Measurements from ENCODE around the gene ISY1.
"Not testable (repeated sequence)": the region's sequence is repeated elsewhere in the genome, so short reads cannot be mapped to it uniquely, and the experiment has no call there.

The ISY1 gene

GRCh38 chr3:129165594-129165993, 4.7 kb upstream of the ISY1 start:
- not testable (repeated sequence) for DNase-seq

- no peak for DNase-seq
These were observed 3.6 kb upstream of the ISY1 start for GRCh38 chr3:129164500-129164899.

GRCh38 chr3:129162729-129163579, 2.1 kb upstream of the ISY1 start:
- DNase-seq = no peak

GRCh38 chr3:129161860-129162271, 1.0 kb upstream of the ISY1 start:
- peak; percentile 80 for DNase-seq

- DNase-seq = no peak
These were observed 16.1 kb downstream of the ISY1 start for GRCh38 chr3:129144786-129145185.

GRCh38 chr3:129141011-129141410, 19.9 kb downstream of the ISY1 start:
- DNase-seq = not testable (repeated sequence)

- DNase-seq = no peak
These were observed 21.0 kb downstream of the ISY1 start for GRCh38 chr3:129139911-129140310.

GRCh38 chr3:129136275-129136674, 24.6 kb downstream of the ISY1 start:
- not testable (repeated sequence) for DNase-seq

- no peak for DNase-seq
These were observed 28.6 kb downstream of the ISY1 start for GRCh38 chr3:129132097-129132866.

- DNase-seq = no peak
These were observed 29.3 kb downstream of the ISY1 start for GRCh38 chr3:129131465-129132088.

- no peak for DNase-seq
These were observed 30.5 kb downstream of the ISY1 start for GRCh38 chr3:129130291-129130813.

- no peak for DNase-seq
These were observed 32.3 kb downstream of the ISY1 start for GRCh38 chr3:129128357-129129155.

- no peak for DNase-seq
These were observed 34.1 kb downstream of the ISY1 start for GRCh38 chr3:129126726-129127280.

- DNase-seq = no peak
These were observed 37.4 kb downstream of the ISY1 start for GRCh38 chr3:129123314-129124060.

- DNase-seq = no peak
These were observed 38.4 kb downstream of the ISY1 start for GRCh38 chr3:129122412-129123011.

GRCh38 chr3:129121792-129122411, 39.0 kb downstream of the ISY1 start, which contains the start of gene RAB43:
RAB43 (minus strand) TSS chr3:129121804; CDS start chr3:129121489, 315 bp downstream.
- DNase-seq = peak; percentile 95

- peak; percentile 88 for DNase-seq
These were observed 39.7 kb downstream of the ISY1 start for GRCh38 chr3:129121016-129121791.

- DNase-seq = peak; percentile 93
These were observed 40.4 kb downstream of the ISY1 start for GRCh38 chr3:129120254-129121004.
